Prostate gland (tissue), 2 donors: ENCODE measurements around the gene CGNL1. TPM values are rescaled to one million over a fixed set of nuclear protein-coding genes. Genes with fewer than 3 reads are reported as not detected.

ENCODE experiments used
- DNase-seq: peaks from one replicate; pipeline ENCODE4 v3.0.0-alpha.2; 2019; ENCODE audit warnings: low spot score
- H3K27ac ChIP-seq, 2 donors: fragments of 200-600 bp; sonication (generic); 2 replicates each; pipeline ENCODE4 v1.5.1; 2017 to 2019
- H3K27me3 ChIP-seq: fragments of 200-600 bp; sonication (generic); replicated peaks from 2 replicates; pipeline ENCODE4 v1.5.1; 2019; ENCODE audit not compliant: insufficient read depth
- H3K36me3 ChIP-seq, 2 donors: fragments of 200-600 bp; sonication (generic); 1 replicate in 1 of 2; 2 replicates in 1 of 2; pipeline versions ENCODE4 v1.5.1 to v1.8.1; 2017 to 2019
- H3K4me1 ChIP-seq: fragments of 200-600 bp; sonication (generic); replicated peaks from 2 replicates; pipeline ENCODE4 v1.5.1; 2019
- H3K4me3 ChIP-seq, 2 donors: fragments of 200-600 bp; sonication (generic); 2 replicates each; pipeline ENCODE4 v1.5.1; 2017 to 2019
- H3K9me3 ChIP-seq: fragments of 200-600 bp; sonication (generic); 2 replicates; pipeline ENCODE4 v1.5.1; 2017
- CTCF ChIP-seq, 4 experiments: fragments of 200-600 bp in 2 of 4; fragments of 450-650 bp in 2 of 4; sonication (generic) in 2 of 4; IDR thresholded peaks; 1 replicate in 3 of 4; 2 replicates in 1 of 4; pipeline ENCODE4 v1.5.1; 2016 to 2019; ENCODE audit warnings: antibody characterized with exemption in 4 of 4, mild to moderate bottlenecking in 2 of 4, moderate library complexity in 2 of 4
- POLR2A ChIP-seq: fragments of 450-650 bp; IDR thresholded peaks from one replicate; pipeline ENCODE4 v1.6.1; 2016; ENCODE audit warnings: antibody characterized with exemption, mild to moderate bottlenecking
- POLR2AphosphoS5 ChIP-seq: sonication (generic); formaldehyde crosslinking; IDR thresholded peaks from one replicate; pipeline ENCODE4 v1.6.1; 2017; ENCODE audit warnings: antibody characterized with exemption
- WGBS: methylation state at CpG from one replicate; pipeline ENCODE4 v1.1.5; 2018; 5-methylcytosine and 5-hydroxymethylcytosine counted together
- intact Hi-C: fragments of 100-400 bp; cut with DNase I; formaldehyde crosslinking; loops from one replicate; pipeline ENCODE4 v1.14.2; 2022
- total RNA-seq, 2 donors: library from RNA; depleted of rRNA; stranded (reverse); fragments of >200 nt; gene quantifications; one replicate each; pipeline ENCODE4 v1.1.0, GENCODE V29; 2016

The CGNL1 gene
- total RNA-seq, 2 donors from 2014 or later = 49.0 to 65.6 TPM

- H3K4me1 ChIP-seq = peaks cover 30% of the 10 kb centered on the region
- H3K27me3 ChIP-seq = no peaks in the 10 kb centered on the region
- H3K9me3 ChIP-seq = no peaks in the 10 kb centered on the region
- peak overlapping the region; percentile 97 for H3K27ac ChIP-seq
- H3K36me3 ChIP-seq = no peaks in the 10 kb centered on the region
- intact Hi-C loops = no loop called here
- WGBS = 95% methylated on average over 6 of the region's 6 CpGs
- no peak for DNase-seq
- no peak for TF ChIP-seq POLR2A
- no peak for TF ChIP-seq POLR2AphosphoS5
- peak in 1 of 4 experiments; percentile 15 for TF ChIP-seq CTCF (IDR thresholded peaks at IDR 0.05)
- H3K4me3 ChIP-seq = no peak overlapping the region
Measured at GRCh38 chr15:57503051-57503702, 126.9 kb downstream of the CGNL1 start.

GRCh38 chr15:57503911-57504598, 127.8 kb downstream of the CGNL1 start:
- Histone ChIP-seq H3K27me3 (no peaks in the 10 kb centered on the region), H3K9me3 (no peaks in the 10 kb centered on the region), H3K36me3 (no peaks in the 10 kb centered on the region), H3K4me1 (peaks cover 32% of the 10 kb centered on the region), H3K27ac (peak overlapping the region; percentile 97), H3K4me3 (no peak overlapping the region)
- no peak for DNase-seq
- intact Hi-C loops = no loop called here
- no peak for TF ChIP-seq POLR2AphosphoS5
- TF ChIP-seq CTCF (IDR thresholded peaks at IDR 0.05) = no peak
- no peak for TF ChIP-seq POLR2A
- 66% methylated on average over 9 of the region's 9 CpGs for WGBS

GRCh38 chr15:57504599-57504940, 128.3 kb downstream of the CGNL1 start:
- Histone ChIP-seq H3K27ac (peak overlapping the region; percentile 97), H3K4me1 (peaks cover 37% of the 10 kb centered on the region)

GRCh38 chr15:57505056-57505715, 128.9 kb downstream of the CGNL1 start:
- TF ChIP-seq POLR2A (no peak), CTCF (IDR thresholded peaks at IDR 0.05) (no peak), POLR2AphosphoS5 (no peak)
- DNase-seq = no peak
- Histone ChIP-seq H3K36me3 (no peaks in the 10 kb centered on the region), H3K4me1 (peaks cover 43% of the 10 kb centered on the region), H3K27me3 (no peaks in the 10 kb centered on the region), H3K4me3 (no peak overlapping the region), H3K9me3 (no peaks in the 10 kb centered on the region), H3K27ac (peak overlapping the region; percentile 97)
- WGBS = 44% methylated on average over 10 of the region's 10 CpGs
- intact Hi-C loops = no loop called here

More at GRCh38 chr15:57504599-57504940, 128.3 kb downstream of the CGNL1 start:
- intact Hi-C loops = no loop called here
- no peaks in the 10 kb centered on the region for H3K9me3 ChIP-seq
- no peaks in the 10 kb centered on the region for H3K27me3 ChIP-seq
- no peak for DNase-seq
- no peaks in the 10 kb centered on the region for H3K36me3 ChIP-seq
- WGBS = 70% methylated on average over 1 of the region's 1 CpG
- no peak overlapping the region for H3K4me3 ChIP-seq
- no peak for TF ChIP-seq POLR2A
- no peak for TF ChIP-seq POLR2AphosphoS5
- TF ChIP-seq CTCF (IDR thresholded peaks at IDR 0.05) = no peak
